ENCODE measurements around the gene PSME2. TPM values are rescaled to one million over a fixed set of nuclear protein-coding genes. Genes with fewer than 3 reads are reported as not detected.

Gene PSME2
- total and polyA plus RNA-seq, 2 donors (not counting 3 experiments of a cell fraction or from before 2014, with no cell fraction given), result 66.5 to 126 TPM

GRCh38 chr14:24135584-24135833, 10.9 kb downstream of the PSME2 start:
- CTCF ChIA-PET, result interaction anchor here (1.0 to 2.6 kb wide), 7 partner anchors 11 to 77 kb away, joined by 3 to 15 read pairs (median 9); partner anchors contain the start of genes DCAF11, IRF9, NRL and PSME2

More at GRCh38 chr14:24135584-24135833, 10.9 kb downstream of the PSME2 start:
- POLR2A ChIA-PET, result interaction anchor here (1.2 to 1.5 kb wide), 2 partner anchors 11 to 21 kb away, joined by 8 to 10 read pairs; partner anchors contain the start of genes DCAF11, NRL, PSME2 and RNF31
- no peaks in the 10 kb centered on the region for H3K27me3 ChIP-seq (ENCODE audit: control insufficient read depth in 2 of 2, insufficient read depth in 2 of 2, low read length in 2 of 2)
- H2AFZ ChIP-seq (ENCODE audit: low read depth, low read length), result peak overlapping the region; percentile 99
- no peaks in the 10 kb centered on the region for H3K9me3 ChIP-seq (replicated peaks; ENCODE audit: control insufficient read depth, insufficient read depth, low read length)
- no peaks in the 10 kb centered on the region for H4K20me1 ChIP-seq (replicated peaks; ENCODE audit: control insufficient read depth, extremely low read depth, insufficient read depth, low read length)
- H3K4me1 ChIP-seq (ENCODE audit: control insufficient read depth, extremely low read depth, insufficient read depth, low read length), result peaks cover 15% of the 10 kb centered on the region
- intact Hi-C loops (cut with micrococcal nuclease) (no loop called here), dilution Hi-C loops (cut with MboI; ENCODE audit: extremely low pct_ligation_motif_present, low sequenced_read_pairs) (no loop called here)
- TF ChIP-seq CTCF (IDR thresholded peaks at IDR 0.05; ENCODE audit: extremely low read depth in 1 of 2, insufficient read depth in 1 of 2, low read depth in 1 of 2, low read length in 2 of 2) (no peak), EZH2 (IDR thresholded peaks at IDR 0.05; ENCODE audit: borderline replicate concordance, low read depth, low read length, severe bottlenecking) (no peak), GATA2 (IDR thresholded peaks at IDR 0.05; ENCODE audit: insufficient read depth, insufficient read length, low read depth, low read length) (no peak), MYC (IDR thresholded peaks at IDR 0.05; ENCODE audit: low read depth, low read length) (no peak), MAX (IDR thresholded peaks at IDR 0.05; ENCODE audit: insufficient read depth, insufficient read length) (no peak), POLR2AphosphoS5 (IDR thresholded peaks at IDR 0.05; ENCODE audit: insufficient read depth, low read depth, low read length) (no peak), FOS (IDR thresholded peaks at IDR 0.05; ENCODE audit: borderline replicate concordance, insufficient read depth, low read length) (no peak)
- peak overlapping the region; percentile 5 to 93 (median 56) for H3K4me3 ChIP-seq (replicated peaks in 1 of 3; ENCODE audit: insufficient read depth in 1 of 3, low read depth in 1 of 3, low read length in 3 of 3)
- peak overlapping the region; percentile 67 for H3K4me2 ChIP-seq (ENCODE audit: insufficient read depth, low read length)
- peak overlapping the region; percentile 20 for H3K9ac ChIP-seq (replicated peaks; ENCODE audit: extremely low read depth, insufficient read depth, low read length)
- peaks cover 14% of the 10 kb centered on the region for H3K79me2 ChIP-seq (ENCODE audit: control insufficient read depth, insufficient read depth, low read length)
- no peak for FAIRE-seq
- no peak overlapping the region for H3K27ac ChIP-seq (ENCODE audit: insufficient read depth, low read depth, low read length)
- no peak for DNase-seq (ENCODE audit: low read depth, low spot score)
- no TSS peak for BruUV-seq (replicated peaks)
- peaks cover 6 to 19% of the 10 kb centered on the region in 2 experiments for H3K36me3 ChIP-seq (ENCODE audit: control insufficient read depth in 2 of 2, extremely low read depth in 1 of 2, insufficient read depth in 2 of 2, low read length in 2 of 2)
- no peaks in the 10 kb centered on the region for H3K9me1 ChIP-seq (replicated peaks; ENCODE audit: control insufficient read depth, extremely low read depth, insufficient read depth, low read length)
